BE2C (cell line): ENCODE measurements around the gene ZMPSTE24. TPM values are rescaled to one million over a fixed set of nuclear protein-coding genes. Genes with fewer than 3 reads are reported as not detected.
A peak's percentile ranks its signal among the peaks of the same experiment; 100 is the strongest.
"Not testable (repeated sequence)": the region's sequence is repeated elsewhere in the genome, so short reads cannot be mapped to it uniquely, and the experiment has no call there.

Experiments
- DNase-seq: peaks from one replicate; pipeline ENCODE4 v3.0.0-alpha.2; 2020
- H3K27me3 ChIP-seq: fragments of 250-450 bp; sonication (Bioruptor Pico); 2 replicates; pipeline ENCODE4 v1.5.1; 2020; ENCODE audit warnings: mild to moderate bottlenecking
- H3K36me3 ChIP-seq: fragments of 250-450 bp; sonication (Bioruptor Pico); 2 replicates; pipeline ENCODE4 v1.5.1; 2020; ENCODE audit warnings: mild to moderate bottlenecking
- H3K4me1 ChIP-seq: fragments of 250-450 bp; sonication (Bioruptor Pico); 2 replicates; pipeline ENCODE4 v1.5.1; 2020
- H3K4me3 ChIP-seq: 2 replicates; pipeline ENCODE4 v1.5.1; 2011; ENCODE audit warnings: low read depth, low read length
- H3K9me3 ChIP-seq: fragments of 250-450 bp; sonication (Bioruptor Pico); 2 replicates; pipeline ENCODE4 v1.5.1; 2020
- CTCF ChIP-seq: IDR thresholded peaks from 2 replicates; pipeline ENCODE4 v1.5.1; 2012; ENCODE audit warnings: mild to moderate bottlenecking, low read depth, low read length
- polyA plus RNA-seq: library from polyadenylated mRNA; unstranded; fragments of >200 nt; gene quantifications from one replicate; pipeline ENCODE4 v1.2.1, GENCODE V29; 2012; ENCODE audit warnings: low read depth, missing spikeins; ENCODE audit not compliant: insufficient read length, insufficient read depth

The ZMPSTE24 gene
- polyA plus RNA-seq, result 39.1 TPM

GRCh38 chr1:40257688-40258444 is at the start of gene ZMPSTE24:
Gene ZMPSTE24 (plus strand): TSS chr1:40258236. CDS start chr1:40258272, 36 bp downstream.
- DNase-seq, result peak; percentile 90
- TF ChIP-seq CTCF, result no peak
- H3K4me3 ChIP-seq, result peak within 1 kb of the TSS; percentile 94
- peaks cover 3% of the 10 kb centered on the region for H3K36me3 ChIP-seq
- H3K4me1 ChIP-seq, result no peaks in the 10 kb centered on the region
- no peaks in the 10 kb centered on the region for H3K9me3 ChIP-seq
- no peaks in the 10 kb centered on the region for H3K27me3 ChIP-seq

- TF ChIP-seq CTCF, result no peak
- Histone ChIP-seq H3K36me3 (no peaks in the 10 kb centered on the region), H3K4me1 (no peaks in the 10 kb centered on the region), H3K27me3 (no peaks in the 10 kb centered on the region), H3K9me3 (no peaks in the 10 kb centered on the region), H3K4me3 (no peak overlapping the region)
- no peak for DNase-seq
Observed at GRCh38 chr1:40210511-40211204, 47.4 kb upstream of the ZMPSTE24 start.

GRCh38 chr1:40218333-40218732 is 39.7 kb upstream of the ZMPSTE24 start:
- no peak for TF ChIP-seq CTCF
- Histone ChIP-seq H3K4me3 (no peak overlapping the region), H3K9me3 (no peaks in the 10 kb centered on the region), H3K4me1 (no peaks in the 10 kb centered on the region), H3K27me3 (no peaks in the 10 kb centered on the region), H3K36me3 (no peaks in the 10 kb centered on the region)
- DNase-seq, result no peak

- H3K36me3 ChIP-seq, H3K27me3 ChIP-seq, H3K9me3 ChIP-seq, H3K4me3 ChIP-seq, DNase-seq, H3K4me1 ChIP-seq: not testable (repeated sequence)
Observed at GRCh38 chr1:40221471-40221905, 36.5 kb upstream of the ZMPSTE24 start.

- DNase-seq, result no peak
- no peaks in the 10 kb centered on the region for H3K27me3 ChIP-seq
- H3K4me1 ChIP-seq, result no peaks in the 10 kb centered on the region
- no peaks in the 10 kb centered on the region for H3K36me3 ChIP-seq
- no peak overlapping the region for H3K4me3 ChIP-seq
- H3K9me3 ChIP-seq, result no peaks in the 10 kb centered on the region
- no peak for TF ChIP-seq CTCF
Observed at GRCh38 chr1:40221977-40222772, 35.9 kb upstream of the ZMPSTE24 start.

GRCh38 chr1:40224040-40224439 is 34.0 kb upstream of the ZMPSTE24 start:
- Histone ChIP-seq H3K4me3 (no peak overlapping the region), H3K36me3 (no peaks in the 10 kb centered on the region), H3K27me3 (no peaks in the 10 kb centered on the region), H3K4me1 (no peaks in the 10 kb centered on the region), H3K9me3 (no peaks in the 10 kb centered on the region)
- no peak for DNase-seq
- no peak for TF ChIP-seq CTCF
